ENCODE results near the gene NPAS2. TPM values are rescaled to one million over a fixed set of nuclear protein-coding genes. Genes with fewer than 3 reads are reported as not detected.

The NPAS2 gene
- total RNA-seq, 1 experiment from 2014 or later: 12.3 TPM

- ChIA-PET POLR2A (no interaction called here), CTCF (interaction anchor here (0.5 to 1.4 kb wide), 3 partner anchors 162 to 633 kb away, joined by 3 read pairs; no protein-coding TSS in a partner anchor)
- intact Hi-C loops (cut with micrococcal nuclease): no loop called here
- peaks cover 4% of the 10 kb centered on the region for H3K36me3 Mint-ChIP-seq (ENCODE audit: insufficient read depth, unreplicated experiment)
- no peak for TF ChIP-seq CTCF (IDR thresholded peaks at IDR 0.05; ENCODE audit: unreplicated experiment)
- H3K4me3 Mint-ChIP-seq (ENCODE audit: unreplicated experiment): no peak overlapping the region
- no TSS peak for BruUV-seq (replicated peaks)
- no peak overlapping the region for H3K27ac Mint-ChIP-seq (ENCODE audit: low read depth, unreplicated experiment)
- no peaks in the 10 kb centered on the region for H3K4me1 Mint-ChIP-seq (ENCODE audit: insufficient read depth, unreplicated experiment)
- peak; percentile 44 for DNase-seq (ENCODE audit: unreplicated experiment)
- H3K9me3 Mint-ChIP-seq (ENCODE audit: unreplicated experiment): no peaks in the 10 kb centered on the region
- no peaks in the 10 kb centered on the region for H3K27me3 Mint-ChIP-seq (ENCODE audit: insufficient read depth, unreplicated experiment)
Measured at GRCh38 chr2:100895402-100895801, 75.5 kb downstream of the NPAS2 start.

GRCh38 chr2:100895934-100896685 is 76.2 kb downstream of the NPAS2 start:
- no peaks in the 10 kb centered on the region for H3K36me3 Mint-ChIP-seq (ENCODE audit: insufficient read depth, unreplicated experiment)
- DNase-seq (ENCODE audit: unreplicated experiment): no peak
- no peaks in the 10 kb centered on the region for H3K9me3 Mint-ChIP-seq (ENCODE audit: unreplicated experiment)
- no peak for TF ChIP-seq CTCF (IDR thresholded peaks at IDR 0.05; ENCODE audit: unreplicated experiment)
- CTCF ChIA-PET: interaction anchor here (0.7 to 1.1 kb wide), 2 partner anchors 12 to 163 kb away, joined by 3 read pairs; no protein-coding TSS in a partner anchor
- H3K4me1 Mint-ChIP-seq (ENCODE audit: insufficient read depth, unreplicated experiment): no peaks in the 10 kb centered on the region
- H3K27me3 Mint-ChIP-seq (ENCODE audit: insufficient read depth, unreplicated experiment): no peaks in the 10 kb centered on the region
- POLR2A ChIA-PET: no interaction called here
- H3K4me3 Mint-ChIP-seq (ENCODE audit: unreplicated experiment): no peak overlapping the region
- intact Hi-C loops (cut with micrococcal nuclease): no loop called here
- no TSS peak for BruUV-seq (replicated peaks)
- no peak overlapping the region for H3K27ac Mint-ChIP-seq (ENCODE audit: low read depth, unreplicated experiment)

GRCh38 chr2:100898035-100898665 is 78.2 kb downstream of the NPAS2 start:
- Mint-ChIP-seq H3K4me3 (ENCODE audit: unreplicated experiment) (no peak overlapping the region), H3K9me3 (ENCODE audit: unreplicated experiment) (no peaks in the 10 kb centered on the region), H3K36me3 (ENCODE audit: insufficient read depth, unreplicated experiment) (no peaks in the 10 kb centered on the region), H3K4me1 (ENCODE audit: insufficient read depth, unreplicated experiment) (peaks cover 14% of the 10 kb centered on the region), H3K27ac (ENCODE audit: low read depth, unreplicated experiment) (no peak overlapping the region), H3K27me3 (ENCODE audit: insufficient read depth, unreplicated experiment) (no peaks in the 10 kb centered on the region)
- no peak for TF ChIP-seq CTCF (IDR thresholded peaks at IDR 0.05; ENCODE audit: unreplicated experiment)
- ChIA-PET POLR2A (interaction anchor here (0.6 to 1.1 kb wide), 2 partner anchors 12 to 79 kb away, joined by 3 to 4 read pairs; no protein-coding TSS in a partner anchor), CTCF (no interaction called here)
- no TSS peak for BruUV-seq (replicated peaks)
- intact Hi-C loops (cut with micrococcal nuclease): no loop called here
- no peak for DNase-seq (ENCODE audit: unreplicated experiment)

- DNase-seq (ENCODE audit: unreplicated experiment): peak; percentile 51
- H3K27ac Mint-ChIP-seq (ENCODE audit: low read depth, unreplicated experiment): no peak overlapping the region
- H3K9me3 Mint-ChIP-seq (ENCODE audit: unreplicated experiment): no peaks in the 10 kb centered on the region
- peaks cover 28% of the 10 kb centered on the region for H3K4me1 Mint-ChIP-seq (ENCODE audit: insufficient read depth, unreplicated experiment)
- CTCF ChIA-PET: no interaction called here
- no TSS peak for BruUV-seq (replicated peaks)
- intact Hi-C loops (cut with micrococcal nuclease): loop anchor here (5.0 kb wide), 3 partner anchors 78 to 168 kb away; partner anchors contain the start of gene NPAS2
- POLR2A ChIA-PET: interaction anchor here (0.6 kb wide), 1 partner anchor 267 kb away, joined by 3 read pairs; no protein-coding TSS in a partner anchor
- TF ChIP-seq CTCF (IDR thresholded peaks at IDR 0.05; ENCODE audit: unreplicated experiment): no peak
- H3K27me3 Mint-ChIP-seq (ENCODE audit: insufficient read depth, unreplicated experiment): no peaks in the 10 kb centered on the region
- no peak overlapping the region for H3K4me3 Mint-ChIP-seq (ENCODE audit: unreplicated experiment)
- H3K36me3 Mint-ChIP-seq (ENCODE audit: insufficient read depth, unreplicated experiment): peaks cover 8% of the 10 kb centered on the region
Measured at GRCh38 chr2:100900156-100900795, 80.3 kb downstream of the NPAS2 start.

All from MCF 10A (cell line).